Choroid plexus epithelial cell (primary cell): ENCODE results near the gene RD3L.

Source experiments
- DNase-seq: peaks from one replicate; pipeline ENCODE4 v3.0.0-alpha.2; 2010; ENCODE audit warnings: low read depth
- H3K4me3 ChIP-seq: 2 replicates; pipeline ENCODE4 v1.5.1; 2011; ENCODE audit warnings: low read depth, mild to moderate bottlenecking, control low read depth, low read length, moderate library complexity
- CTCF ChIP-seq: conservative IDR thresholded peaks from 2 replicates; pipeline ENCODE4 v1.5.1; 2011; ENCODE audit warnings: low read depth, mild to moderate bottlenecking, control low read depth, inconsistent platforms, low read length, moderate library complexity

RD3L gene

GRCh38 chr14:103916636-103917262 lies 25.6 kb downstream of the RD3L start:
- no peak overlapping the region for H3K4me3 ChIP-seq
- TF ChIP-seq CTCF = no peak
- no peak for DNase-seq

GRCh38 chr14:103915616-103916015 lies 26.7 kb downstream of the RD3L start:
- no peak for TF ChIP-seq CTCF
- no peak overlapping the region for H3K4me3 ChIP-seq
- DNase-seq = no peak

- H3K4me3 ChIP-seq = no peak overlapping the region
- DNase-seq = no peak
- TF ChIP-seq CTCF = no peak
Measured at GRCh38 chr14:103910984-103911383, 31.3 kb downstream of the RD3L start.

GRCh38 chr14:103910262-103910935 lies 31.9 kb downstream of the RD3L start:
- TF ChIP-seq CTCF = peak; percentile 91
- peak overlapping the region; percentile 27 for H3K4me3 ChIP-seq
- DNase-seq = peak; percentile 82

GRCh38 chr14:103909531-103910261 lies 32.6 kb downstream of the RD3L start:
- peak overlapping the region; percentile 27 for H3K4me3 ChIP-seq
- no peak for DNase-seq

GRCh38 chr14:103908580-103908979 lies 33.7 kb downstream of the RD3L start:
- DNase-seq = no peak
- TF ChIP-seq CTCF = no peak
- H3K4me3 ChIP-seq = no peak overlapping the region

More at GRCh38 chr14:103909531-103910261, 32.6 kb downstream of the RD3L start:
- no peak for TF ChIP-seq CTCF
